Osteoblast (primary cell): ENCODE results near the gene DLG4. TPM values are rescaled to one million over a fixed set of nuclear protein-coding genes. Genes with fewer than 3 reads are reported as not detected.
A peak's percentile ranks its signal among the peaks of the same experiment; 100 is the strongest.

ENCODE experiments used
- DNase-seq: peaks from one replicate; pipeline ENCODE4 v3.0.0; 2011; ENCODE audit warnings: low spot score, mixed read lengths; ENCODE audit not compliant: insufficient read length; ENCODE audit errors: missing footprints
- H2AFZ ChIP-seq: 2 replicates; pipeline ENCODE4 v1.6.0; 2011; ENCODE audit warnings: mild to moderate bottlenecking, low read length
- H3K27ac ChIP-seq: 2 replicates; pipeline ENCODE4 v1.5.1; 2011; ENCODE audit warnings: mild to moderate bottlenecking, low read depth, low read length, moderate library complexity
- H3K27me3 ChIP-seq: 2 replicates; pipeline ENCODE4 v1.6.0; 2012; ENCODE audit warnings: mild to moderate bottlenecking, control low read depth, inconsistent platforms, low read length, moderate library complexity; ENCODE audit not compliant: insufficient read depth
- H3K36me3 ChIP-seq: 2 replicates; pipeline ENCODE4 v1.5.1; 2011; ENCODE audit warnings: mild to moderate bottlenecking, low read length, control low read depth, moderate library complexity; ENCODE audit not compliant: insufficient read depth
- H3K4me1 ChIP-seq: 2 replicates; pipeline ENCODE4 v1.5.1; 2011; ENCODE audit warnings: mild to moderate bottlenecking, low read length, control low read depth, moderate library complexity; ENCODE audit not compliant: insufficient read depth
- H3K4me2 ChIP-seq: 2 replicates; pipeline ENCODE4 v1.6.0; 2011; ENCODE audit warnings: mild to moderate bottlenecking, low read length; ENCODE audit not compliant: insufficient read depth
- H3K4me3 ChIP-seq: fragments of 200-600 bp; sonication (generic); 3 replicates; pipeline ENCODE4 v1.5.1; 2012; ENCODE audit warnings: mild to moderate bottlenecking, low read length, inconsistent platforms; ENCODE audit not compliant: insufficient read depth
- H3K79me2 ChIP-seq: 2 replicates; pipeline ENCODE4 v1.6.0; 2012; ENCODE audit warnings: mild to moderate bottlenecking, low read length, control low read depth, inconsistent platforms; ENCODE audit not compliant: insufficient read depth
- H3K9me3 ChIP-seq: 2 replicates; pipeline ENCODE4 v1.5.1; 2011; ENCODE audit warnings: low read depth, low read length, control low read depth
- H4K20me1 ChIP-seq: 2 replicates; pipeline ENCODE4 v1.6.0; 2012; ENCODE audit warnings: mild to moderate bottlenecking, low read length, control low read depth; ENCODE audit not compliant: insufficient read depth
- CTCF ChIP-seq: IDR thresholded peaks from 2 replicates; pipeline ENCODE4 v1.5.1; 2011; ENCODE audit warnings: mild to moderate bottlenecking, low read depth, low read length, moderate library complexity; ENCODE audit errors: extremely low read depth
- total RNA-seq: library from RNA; depleted of rRNA; stranded (reverse); fragments of >200 nt; gene quantifications from 2 replicates; pipeline ENCODE4 v1.2.3, GENCODE V29; 2012

DLG4 gene
- total RNA-seq, 1 donor: 10.1 TPM

- Histone ChIP-seq H3K27ac (no peak within 1 kb of the TSS), H3K36me3 (no peaks in the 10 kb centered on the region), H3K4me3 (peak within 1 kb of the TSS; percentile 72), H3K27me3 (peaks cover 4% of the 10 kb centered on the region), H3K4me1 (peaks cover 15% of the 10 kb centered on the region), H2AFZ (peak within 1 kb of the TSS; percentile 79), H3K9me3 (no peaks in the 10 kb centered on the region), H4K20me1 (no peaks in the 10 kb centered on the region), H3K79me2 (no peaks in the 10 kb centered on the region), H3K4me2 (peak within 1 kb of the TSS; percentile 87)
- no peak for TF ChIP-seq CTCF
- peak; percentile 68 for DNase-seq
These were observed 40.0 kb downstream of the DLG4 start, which contains the start of gene ASGR1 for GRCh38 chr17:7179317-7180254. ASGR1 (minus strand) TSS chr17:7179370; CDS start chr17:7178563, 807 bp downstream.

GRCh38 chr17:7178973-7179316 lies 40.7 kb downstream of the DLG4 start:
- Histone ChIP-seq H3K79me2 (no peaks in the 10 kb centered on the region), H3K9me3 (no peaks in the 10 kb centered on the region), H3K4me3 (no peak overlapping the region), H3K36me3 (no peaks in the 10 kb centered on the region), H3K4me1 (peaks cover 18% of the 10 kb centered on the region), H2AFZ (no peak overlapping the region), H3K27ac (no peak overlapping the region), H3K4me2 (no peak overlapping the region), H4K20me1 (no peaks in the 10 kb centered on the region), H3K27me3 (peaks cover 4% of the 10 kb centered on the region)
- no peak for DNase-seq
- no peak for TF ChIP-seq CTCF

- Histone ChIP-seq H3K79me2 (no peaks in the 10 kb centered on the region), H3K4me3 (peak overlapping the region; percentile 72), H3K4me1 (peaks cover 18% of the 10 kb centered on the region), H3K4me2 (peak overlapping the region; percentile 87), H3K27ac (no peak overlapping the region), H4K20me1 (no peaks in the 10 kb centered on the region), H3K36me3 (no peaks in the 10 kb centered on the region), H3K9me3 (no peaks in the 10 kb centered on the region), H3K27me3 (peaks cover 4% of the 10 kb centered on the region), H2AFZ (peak overlapping the region; percentile 79)
- no peak for TF ChIP-seq CTCF
- DNase-seq: peak; percentile 69
These were observed 41.6 kb downstream of the DLG4 start for GRCh38 chr17:7177954-7178477.
